ENCODE results near the gene TPSD1.
"Not testable (repeated sequence)": the region's sequence is repeated elsewhere in the genome, so short reads cannot be mapped to it uniquely, and the experiment has no call there.

TPSD1 gene

DNA sequence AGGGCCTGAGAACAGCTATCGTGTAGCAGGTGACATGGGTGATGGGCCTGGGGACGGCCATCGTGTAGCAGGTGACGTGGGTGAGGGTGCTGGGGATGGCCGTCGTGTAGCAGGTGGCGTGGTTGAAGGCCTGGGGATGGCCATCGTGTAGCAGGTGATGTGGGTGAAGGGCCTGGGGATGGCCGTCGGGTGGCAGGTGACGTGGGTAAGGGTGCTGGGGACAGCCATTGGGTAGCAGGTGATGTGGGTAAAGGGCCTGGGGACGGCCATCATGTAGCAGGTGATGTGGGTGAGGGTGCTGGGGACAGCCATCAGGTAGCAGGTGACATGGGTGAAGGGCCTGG lies 15.5 kb downstream of the TPSD1 start:
- DNase-seq (ENCODE audit: low read depth in 1 of 2, low spot score in 1 of 2): no peak
- Histone ChIP-seq H3K27ac (replicated peaks) (no peak overlapping the region), H3K4me3 (replicated peaks; ENCODE audit: insufficient read depth, low read length) (no peak overlapping the region), H3K27me3 (ENCODE audit: insufficient read depth, poor library complexity, severe bottlenecking) (no peaks in the 10 kb centered on the region)
- TF ChIP-seq REST (IDR thresholded peaks at IDR 0.05; ENCODE audit: insufficient replicate concordance, low read depth) (no peak), CTCF (IDR thresholded peaks at IDR 0.05; ENCODE audit: insufficient read depth, low read length) (no peak), GABPA (IDR thresholded peaks at IDR 0.05; ENCODE audit: low read depth) (no peak), POLR2AphosphoS5 (IDR thresholded peaks at IDR 0.05; ENCODE audit: low read depth) (no peak), SPI1 (IDR thresholded peaks at IDR 0.05; ENCODE audit: borderline replicate concordance, low read depth) (no peak)

DNA sequence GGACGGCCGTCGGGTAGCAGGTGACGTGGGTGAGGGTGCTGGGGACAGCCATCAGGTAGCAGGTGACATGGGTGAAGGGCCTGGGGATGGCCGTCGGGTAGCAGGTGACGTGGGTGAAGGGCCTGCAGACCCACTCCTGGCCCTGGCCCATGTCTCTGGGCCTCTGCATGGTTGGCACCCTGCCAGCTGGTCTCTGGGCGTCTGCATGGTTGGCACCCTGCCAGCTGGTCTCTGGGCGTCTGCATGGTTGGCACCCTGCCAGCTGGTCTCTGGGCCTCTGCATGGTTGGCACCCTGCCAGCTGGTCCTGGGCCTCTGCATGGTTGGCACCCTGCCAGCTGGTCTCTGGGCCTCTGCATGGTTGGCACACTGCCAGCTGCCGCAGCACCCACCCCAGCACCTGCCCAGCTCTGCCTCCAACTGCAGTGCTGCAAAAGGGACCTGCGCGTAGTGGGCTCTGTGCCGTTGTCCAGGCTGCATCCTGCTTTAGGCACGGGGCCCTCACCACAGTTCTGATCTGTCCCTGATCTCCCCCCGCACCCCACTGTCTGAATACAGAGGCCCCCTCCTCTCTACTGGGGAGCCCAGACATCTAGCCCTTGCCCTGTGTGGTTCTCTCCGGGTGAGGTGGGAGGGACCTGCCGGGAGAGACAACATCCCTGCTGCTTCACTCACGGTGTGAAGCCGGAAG lies 16.0 kb downstream of the TPSD1 start:
- not testable (repeated sequence) for H3K27me3 ChIP-seq (ENCODE audit: insufficient read depth, poor library complexity, severe bottlenecking); H3K27ac ChIP-seq (replicated peaks); H3K4me3 ChIP-seq (replicated peaks; ENCODE audit: insufficient read depth, low read length)
- TF ChIP-seq POLR2AphosphoS5 (IDR thresholded peaks at IDR 0.05; ENCODE audit: low read depth): peak; percentile 40; the same call in 1 of the 2 replicates
- DNase-seq (ENCODE audit: low read depth in 1 of 2, low spot score in 1 of 2): peak in 1 of 2 experiments; percentile 14

GRCh38 chr16:1272453-1273198 lies 16.8 kb downstream of the TPSD1 start:
- peaks cover under 1% of the 10 kb centered on the region for H3K27me3 ChIP-seq (ENCODE audit: insufficient read depth, poor library complexity, severe bottlenecking)
- DNase-seq (ENCODE audit: low read depth in 1 of 2, low spot score in 1 of 2): no peak

DNA sequence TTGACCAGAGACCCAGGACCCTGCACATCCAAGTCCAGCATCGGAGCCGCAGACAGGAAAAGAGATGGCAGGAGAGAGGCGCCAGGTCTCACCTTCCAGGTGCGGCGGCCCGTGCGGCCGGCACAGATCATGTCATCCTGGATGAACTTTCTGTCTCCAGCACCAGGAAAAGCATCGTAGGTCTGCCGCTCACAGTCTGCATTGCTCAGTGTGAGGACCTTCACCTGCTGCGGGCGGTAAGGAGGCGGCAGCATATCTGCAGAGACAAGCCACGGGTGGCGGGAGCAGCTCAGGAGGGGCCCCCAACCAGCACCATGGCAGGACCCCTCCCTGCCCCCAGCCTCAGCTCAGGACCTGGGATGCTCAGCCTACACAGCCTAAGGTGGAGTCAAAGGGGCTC lies 17.9 kb downstream of the TPSD1 start:
- H3K27ac ChIP-seq (replicated peaks): no peak overlapping the region
- H3K4me3 ChIP-seq (replicated peaks; ENCODE audit: insufficient read depth, low read length): no peak overlapping the region
- DNase-seq (ENCODE audit: low read depth in 1 of 2, low spot score in 1 of 2): no peak
- H3K27me3 ChIP-seq (ENCODE audit: insufficient read depth, poor library complexity, severe bottlenecking): peaks cover 9% of the 10 kb centered on the region
- TF ChIP-seq POLR2AphosphoS5 (IDR thresholded peaks at IDR 0.05; ENCODE audit: low read depth) (no peak), CTCF (IDR thresholded peaks at IDR 0.05; ENCODE audit: insufficient read depth, low read length) (no peak), SPI1 (IDR thresholded peaks at IDR 0.05; ENCODE audit: borderline replicate concordance, low read depth) (no peak), REST (IDR thresholded peaks at IDR 0.05; ENCODE audit: insufficient replicate concordance, low read depth) (no peak), GABPA (IDR thresholded peaks at IDR 0.05; ENCODE audit: low read depth) (no peak)

More at GRCh38 chr16:1272453-1273198, 16.8 kb downstream of the TPSD1 start:
- Histone ChIP-seq H3K4me3 (replicated peaks; ENCODE audit: insufficient read depth, low read length) (no peak overlapping the region), H3K27ac (replicated peaks) (no peak overlapping the region)
- TF ChIP-seq SPI1 (IDR thresholded peaks at IDR 0.05; ENCODE audit: borderline replicate concordance, low read depth) (no peak), CTCF (IDR thresholded peaks at IDR 0.05; ENCODE audit: insufficient read depth, low read length) (no peak)
